H9 (cell line): Measurements from ENCODE around the gene N4BP3. TPM values are rescaled to one million over a fixed set of nuclear protein-coding genes. Genes with fewer than 3 reads are reported as not detected.

Source experiments
- DNase-seq: peaks from one replicate; pipeline ENCODE4 v3.0.0-alpha.2; 2017
- H2AFZ ChIP-seq: one replicate; pipeline ENCODE4 v1.6.1; 2013; ENCODE audit warnings: mild to moderate bottlenecking, low read length, control low read depth, moderate library complexity
- H2AK5ac ChIP-seq: 2 replicates; pipeline ENCODE4 v1.6.1; 2013; ENCODE audit warnings: low read length, control low read depth, mixed read lengths; ENCODE audit not compliant: insufficient read length
- H2BK120ac ChIP-seq: one replicate; pipeline ENCODE4 v1.6.1; 2013; ENCODE audit warnings: low read depth, mild to moderate bottlenecking, low read length, control low read depth, inconsistent platforms; ENCODE audit not compliant: poor library complexity, severe bottlenecking
- H2BK12ac ChIP-seq: 2 replicates; pipeline ENCODE4 v1.6.1; 2013; ENCODE audit warnings: low read length, control low read depth, mixed read lengths, low read depth; ENCODE audit not compliant: insufficient read length
- H2BK15ac ChIP-seq: 2 replicates; pipeline ENCODE4 v1.6.1; 2013; ENCODE audit warnings: low read depth, low read length, control low read depth
- H2BK20ac ChIP-seq: one replicate; pipeline ENCODE4 v1.6.1; 2013; ENCODE audit warnings: low read depth, mild to moderate bottlenecking, low read length, control low read depth, inconsistent platforms; ENCODE audit not compliant: poor library complexity, severe bottlenecking
- H2BK5ac ChIP-seq: 2 replicates; pipeline ENCODE4 v1.6.1; 2013; ENCODE audit warnings: low read length, control low read depth, mixed read lengths; ENCODE audit not compliant: insufficient read length
- H3K14ac ChIP-seq: 2 replicates; pipeline ENCODE4 v1.6.1; 2013; ENCODE audit warnings: low read length, control low read depth; ENCODE audit not compliant: insufficient read depth
- H3K18ac ChIP-seq: 2 replicates; pipeline ENCODE4 v1.6.1; 2013; ENCODE audit warnings: low read depth, mild to moderate bottlenecking, mixed read lengths, low read length, control low read depth; ENCODE audit not compliant: insufficient read length
- H3K23ac ChIP-seq: 2 replicates; pipeline ENCODE4 v1.6.1; 2013; ENCODE audit warnings: low read length, control low read depth, mixed read lengths, low read depth; ENCODE audit not compliant: insufficient read length
- H3K23me2 ChIP-seq: 2 replicates; pipeline ENCODE4 v1.6.1; 2013; ENCODE audit warnings: low read depth, mild to moderate bottlenecking, mixed read lengths, low read length, control low read depth; ENCODE audit not compliant: insufficient read length, poor library complexity, severe bottlenecking
- H3K27ac ChIP-seq: 2 replicates; pipeline ENCODE4 v1.5.1; 2013; ENCODE audit warnings: low read length, control low read depth, mixed read lengths, low read depth; ENCODE audit not compliant: insufficient read length
- H3K27me3 ChIP-seq: 2 replicates; pipeline ENCODE4 v1.6.1; 2013; ENCODE audit warnings: low read length, control low read depth, inconsistent platforms; ENCODE audit not compliant: insufficient read depth
- H3K4ac ChIP-seq: 2 replicates; pipeline ENCODE4 v1.6.1; 2013; ENCODE audit warnings: low read depth, mild to moderate bottlenecking, control low read depth, inconsistent platforms, low read length, moderate library complexity
- H3K4me1 ChIP-seq: 2 replicates; pipeline ENCODE4 v1.6.1; 2013; ENCODE audit warnings: low read length, control low read depth, inconsistent platforms; ENCODE audit not compliant: insufficient read depth
- H3K4me2 ChIP-seq: 2 replicates; pipeline ENCODE4 v1.6.1; 2013; ENCODE audit warnings: low read length, control low read depth, mixed read lengths; ENCODE audit not compliant: insufficient read length, insufficient read depth
- H3K56ac ChIP-seq: 2 replicates; pipeline ENCODE4 v1.6.1; 2013; ENCODE audit warnings: low read depth, mild to moderate bottlenecking, mixed read lengths, low read length, control low read depth; ENCODE audit not compliant: insufficient read length
- H3K79me1 ChIP-seq: 2 replicates; pipeline ENCODE4 v1.6.1; 2013; ENCODE audit warnings: low read depth, mild to moderate bottlenecking, moderate library complexity, low read length, control low read depth, inconsistent platforms; ENCODE audit not compliant: insufficient read depth, poor library complexity, severe bottlenecking
- H3K79me2 ChIP-seq: 2 replicates; pipeline ENCODE4 v1.6.1; 2013; ENCODE audit warnings: low read length, control low read depth, inconsistent platforms; ENCODE audit not compliant: insufficient read depth
- H3K9ac ChIP-seq: 2 replicates; pipeline ENCODE4 v1.6.1; 2013; ENCODE audit warnings: low read length, control low read depth, mixed read lengths; ENCODE audit not compliant: insufficient read length; ENCODE audit errors: extremely low read depth
- H3K9me3 ChIP-seq: one replicate; pipeline ENCODE4 v1.6.1; 2013; ENCODE audit warnings: low read depth, low read length, inconsistent platforms; ENCODE audit not compliant: control insufficient read depth
- H3T11ph ChIP-seq: one replicate; pipeline ENCODE4 v1.6.1; 2013; ENCODE audit warnings: mild to moderate bottlenecking, low read length, control low read depth, inconsistent platforms
- H4K20me1 ChIP-seq: one replicate; pipeline ENCODE4 v1.6.1; 2013; ENCODE audit not compliant: control insufficient read depth, insufficient read length, insufficient read depth
- H4K5ac ChIP-seq: 2 replicates; pipeline ENCODE4 v1.6.1; 2013; ENCODE audit warnings: low read depth, mild to moderate bottlenecking, mixed read lengths, low read length, control low read depth; ENCODE audit not compliant: insufficient read length
- H4K8ac ChIP-seq: replicated peaks from 2 replicates; pipeline ENCODE4 v1.6.1; 2013; ENCODE audit warnings: low read length, control low read depth, mixed read lengths, low read depth; ENCODE audit not compliant: insufficient read length
- H4K91ac ChIP-seq: 2 replicates; pipeline ENCODE4 v1.6.1; 2013; ENCODE audit warnings: low read depth, mild to moderate bottlenecking, moderate library complexity, mixed read lengths, low read length, control low read depth; ENCODE audit not compliant: insufficient read length
- H3K27ac Mint-ChIP-seq, 3 experiments: 2 replicates in 2 of 3; 3 replicates in 1 of 3; pipeline ENCODE4 v1.8.0; 2020 to 2021; ENCODE audit warnings: mixed read lengths in 3 of 3, mild to moderate bottlenecking in 1 of 3, moderate library complexity in 1 of 3
- H3K27me3 Mint-ChIP-seq: 2 replicates; pipeline ENCODE4 v1.8.0; 2021; ENCODE audit warnings: low read depth, mild to moderate bottlenecking, moderate library complexity, mixed read lengths
- H3K36me3 Mint-ChIP-seq, 3 experiments: 2 replicates in 2 of 3; 3 replicates in 1 of 3; pipeline ENCODE4 v1.8.0; 2020 to 2021; ENCODE audit warnings: low read depth in 3 of 3, mixed read lengths in 3 of 3; ENCODE audit not compliant: insufficient read depth in 1 of 3
- H3K4me1 Mint-ChIP-seq, 2 experiments: 2 replicates each; pipeline ENCODE4 v1.8.0; 2020; ENCODE audit warnings: mixed read lengths in 2 of 2
- H3K4me3 Mint-ChIP-seq, 2 experiments: 2 replicates in 1 of 2; 3 replicates in 1 of 2; pipeline ENCODE4 v1.8.0; 2020 to 2021; ENCODE audit warnings: mild to moderate bottlenecking in 2 of 2, mixed read lengths in 2 of 2, moderate library complexity in 1 of 2
- H3K9me3 Mint-ChIP-seq, 2 experiments: 2 replicates in 1 of 2; 3 replicates in 1 of 2; pipeline ENCODE4 v1.8.0; 2020; ENCODE audit warnings: mild to moderate bottlenecking in 2 of 2, mixed read lengths in 2 of 2, moderate library complexity in 1 of 2
- CTCF ChIP-seq: fragments of 200-600 bp; sonication (generic); conservative IDR thresholded peaks from 3 replicates; pipeline ENCODE4 v1.8.0; 2021; ENCODE audit warnings: antibody characterized with exemption, mild to moderate bottlenecking
- WGBS: extraction: QIAGEN DNeasy Blood & Tissue Kit; methylation state at CpG from one replicate; pipeline ENCODE4 v1.1.7; 2013; ENCODE audit warnings: missing lambda C conversion rate, low lambda C conversion rate, mixed read lengths; ENCODE audit not compliant: insufficient read length; ENCODE audit errors: extremely low coverage; 5-methylcytosine and 5-hydroxymethylcytosine counted together
- total RNA-seq: library from RNA; stranded (reverse); gene quantifications from 2 replicates; pipeline ENCODE4 v1.2.1, GENCODE V29; 2021

Gene N4BP3
- total RNA-seq, 1 experiment from 2014 or later = 32.1 TPM

GRCh38 chr5:178170455-178170854 is 57.1 kb downstream of the N4BP3 start:
- no peak overlapping the region for H3K14ac ChIP-seq
- no peak overlapping the region for H3K4me2 ChIP-seq
- Mint-ChIP-seq H3K27ac (peak overlapping the region in 1 of 3 experiments; percentile 41; a peak in 1 of 7 replicates), H3K4me1 (peaks cover 11 to 14% of the 10 kb centered on the region in 2 experiments; a peak in 3 of 4 replicates), H3K9me3 (no peaks in the 10 kb centered on the region), H3K4me3 (no peak overlapping the region), H3K36me3 (peaks cover 0 to 2% (median 0%) of the 10 kb centered on the region in 3 experiments; a peak in 1 of 7 replicates), H3K27me3 (no peaks in the 10 kb centered on the region)
- no peak for TF ChIP-seq CTCF
- no peak overlapping the region for H4K5ac ChIP-seq
- H3K23me2 ChIP-seq = no peaks in the 10 kb centered on the region
- no peaks in the 10 kb centered on the region for H3K79me1 ChIP-seq
- no peak overlapping the region for H3K27ac ChIP-seq
- no peak overlapping the region for H4K8ac ChIP-seq
- no peak overlapping the region for H3T11ph ChIP-seq
- no peaks in the 10 kb centered on the region for H3K9me3 ChIP-seq
- DNase-seq = no peak
- H3K23ac ChIP-seq = no peak overlapping the region
- no peak overlapping the region for H3K4ac ChIP-seq
- no peak overlapping the region for H2BK15ac ChIP-seq
- peaks cover 7% of the 10 kb centered on the region; the same call in 1 of the 2 replicates for H3K4me1 ChIP-seq
- H2AK5ac ChIP-seq = no peak overlapping the region
- H4K20me1 ChIP-seq = no peaks in the 10 kb centered on the region
- no peak overlapping the region for H2BK20ac ChIP-seq
- H3K9ac ChIP-seq = no peak overlapping the region
- no peak overlapping the region for H2AFZ ChIP-seq
- H3K56ac ChIP-seq = no peak overlapping the region
- no peaks in the 10 kb centered on the region for H3K79me2 ChIP-seq
- no peak overlapping the region for H3K18ac ChIP-seq
- no peak overlapping the region for H2BK120ac ChIP-seq
- H2BK12ac ChIP-seq = no peak overlapping the region
- H3K27me3 ChIP-seq = no peaks in the 10 kb centered on the region
- H4K91ac ChIP-seq = no peak overlapping the region
- WGBS = no CpG with 5 or more reads among the region's 2 CpGs
- no peak overlapping the region for H2BK5ac ChIP-seq
